Loucy (cell line): ENCODE data around the gene NUMBL.

Experiments
- H2AFZ ChIP-seq: fragments of 200-600 bp; sonication (generic); 2 replicates; pipeline ENCODE4 v1.6.0; 2016; ENCODE audit warnings: antibody characterized with exemption, mild to moderate bottlenecking, low read length, moderate library complexity
- H3F3A ChIP-seq: fragments of 200-600 bp; 2 replicates; pipeline ENCODE4 v1.6.0; 2016; ENCODE audit warnings: antibody characterized with exemption, low read depth, mild to moderate bottlenecking
- H3K27me3 ChIP-seq: fragments of 200-600 bp; sonication (generic); 2 replicates; pipeline ENCODE4 v1.6.1; 2014; ENCODE audit warnings: low read length, mild to moderate bottlenecking; ENCODE audit not compliant: insufficient read depth, poor library complexity, severe bottlenecking
- H3K36me3 ChIP-seq: fragments of 200-600 bp; sonication (generic); 2 replicates; pipeline ENCODE4 v1.6.1; 2016; ENCODE audit warnings: low read length; ENCODE audit not compliant: insufficient read depth
- H3K4me1 ChIP-seq: fragments of 200-600 bp; sonication (generic); 2 replicates; pipeline ENCODE4 v1.5.1; 2014; ENCODE audit warnings: low read length, mild to moderate bottlenecking; ENCODE audit not compliant: insufficient read depth, poor library complexity, severe bottlenecking
- H3K4me2 ChIP-seq: fragments of 200-600 bp; sonication (generic); 2 replicates; pipeline ENCODE4 v1.6.0; 2014; ENCODE audit warnings: antibody characterized with exemption, low read length, low read depth, mild to moderate bottlenecking; ENCODE audit not compliant: poor library complexity, severe bottlenecking
- H3K4me3 ChIP-seq: fragments of 200-600 bp; sonication (generic); 2 replicates; pipeline ENCODE4 v1.5.1; 2014; ENCODE audit warnings: low read length, mild to moderate bottlenecking, mixed read lengths; ENCODE audit not compliant: poor library complexity, severe bottlenecking
- H3K79me2 ChIP-seq: fragments of 200-600 bp; sonication (generic); 2 replicates; pipeline ENCODE4 v1.6.1; 2014; ENCODE audit warnings: low read length; ENCODE audit not compliant: insufficient read depth
- H3K9ac ChIP-seq: fragments of 200-600 bp; sonication (generic); 2 replicates; pipeline ENCODE4 v1.6.0; 2014; ENCODE audit warnings: mild to moderate bottlenecking, low read depth, low read length, moderate library complexity; ENCODE audit not compliant: poor library complexity, severe bottlenecking
- H3K9me2 ChIP-seq: fragments of 200-600 bp; sonication (generic); replicated peaks from 2 replicates; pipeline ENCODE4 v1.6.1; 2016; ENCODE audit warnings: low read depth, low read length, mixed read lengths
- H3K9me3 ChIP-seq: fragments of 200-600 bp; sonication (generic); 2 replicates; pipeline ENCODE4 v1.6.1; 2014; ENCODE audit warnings: mild to moderate bottlenecking, antibody characterized with exemption, low read length, low read depth; ENCODE audit not compliant: insufficient read depth
- H4K20me1 ChIP-seq: fragments of 200-600 bp; sonication (generic); 2 replicates; pipeline ENCODE4 v1.6.0; 2014; ENCODE audit warnings: antibody characterized with exemption, low read length, mild to moderate bottlenecking; ENCODE audit not compliant: insufficient read depth, poor library complexity, severe bottlenecking
- EZH2phosphoT487 ChIP-seq: fragments of 200-600 bp; IDR thresholded peaks from 2 replicates; pipeline ENCODE4 v1.6.1; 2018; ENCODE audit warnings: antibody characterized with exemption, mild to moderate bottlenecking, moderate library complexity, borderline replicate concordance
- TF ChIP-seq, protein P1 (sequence below): fragments of 200-600 bp; sonication (generic); conservative IDR thresholded peaks from 2 replicates; pipeline ENCODE4 v1.5.1; 2014; ENCODE audit warnings: mild to moderate bottlenecking, antibody characterized with exemption, low read length

The NUMBL gene

DNA sequence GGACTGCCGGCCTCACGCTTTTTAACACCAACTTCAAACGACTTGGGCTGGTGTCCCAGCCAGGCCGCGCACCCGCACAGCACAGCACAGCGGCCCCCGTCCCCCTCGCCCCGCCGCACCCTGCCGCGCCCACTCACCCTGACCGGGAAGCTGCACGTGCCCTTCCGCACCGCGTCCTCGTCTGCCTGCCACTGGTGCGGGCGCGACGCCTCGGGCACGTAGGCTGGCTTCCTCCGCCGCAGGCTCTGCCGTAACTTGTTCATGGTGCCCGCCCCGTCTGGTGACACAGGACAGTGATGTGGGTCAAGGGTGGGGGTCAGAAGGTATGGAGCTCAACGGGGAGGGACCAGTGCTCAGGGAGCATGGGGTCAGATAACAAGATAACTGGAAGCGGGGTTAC, 6.2 kb downstream of the NUMBL start:
- no peaks in the 10 kb centered on the region for H3K36me3 ChIP-seq
- no peaks in the 10 kb centered on the region for H3K79me2 ChIP-seq
- H3K4me1 ChIP-seq, result peaks cover 3% of the 10 kb centered on the region
- H3K27me3 ChIP-seq, result no peaks in the 10 kb centered on the region
- no peaks in the 10 kb centered on the region for H3F3A ChIP-seq
- H4K20me1 ChIP-seq, result no peaks in the 10 kb centered on the region
- no peaks in the 10 kb centered on the region for H3K9me2 ChIP-seq
- H2AFZ ChIP-seq, result no peak overlapping the region
- no peaks in the 10 kb centered on the region for H3K9me3 ChIP-seq
- TF ChIP-seq, protein P1, sequence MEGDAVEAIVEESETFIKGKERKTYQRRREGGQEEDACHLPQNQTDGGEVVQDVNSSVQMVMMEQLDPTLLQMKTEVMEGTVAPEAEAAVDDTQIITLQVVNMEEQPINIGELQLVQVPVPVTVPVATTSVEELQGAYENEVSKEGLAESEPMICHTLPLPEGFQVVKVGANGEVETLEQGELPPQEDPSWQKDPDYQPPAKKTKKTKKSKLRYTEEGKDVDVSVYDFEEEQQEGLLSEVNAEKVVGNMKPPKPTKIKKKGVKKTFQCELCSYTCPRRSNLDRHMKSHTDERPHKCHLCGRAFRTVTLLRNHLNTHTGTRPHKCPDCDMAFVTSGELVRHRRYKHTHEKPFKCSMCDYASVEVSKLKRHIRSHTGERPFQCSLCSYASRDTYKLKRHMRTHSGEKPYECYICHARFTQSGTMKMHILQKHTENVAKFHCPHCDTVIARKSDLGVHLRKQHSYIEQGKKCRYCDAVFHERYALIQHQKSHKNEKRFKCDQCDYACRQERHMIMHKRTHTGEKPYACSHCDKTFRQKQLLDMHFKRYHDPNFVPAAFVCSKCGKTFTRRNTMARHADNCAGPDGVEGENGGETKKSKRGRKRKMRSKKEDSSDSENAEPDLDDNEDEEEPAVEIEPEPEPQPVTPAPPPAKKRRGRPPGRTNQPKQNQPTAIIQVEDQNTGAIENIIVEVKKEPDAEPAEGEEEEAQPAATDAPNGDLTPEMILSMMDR, result no peak
- TF ChIP-seq EZH2phosphoT487, result no peak
- no peak overlapping the region for H3K9ac ChIP-seq
- H3K4me2 ChIP-seq, result no peak overlapping the region
- H3K4me3 ChIP-seq, result no peak overlapping the region

DNA sequence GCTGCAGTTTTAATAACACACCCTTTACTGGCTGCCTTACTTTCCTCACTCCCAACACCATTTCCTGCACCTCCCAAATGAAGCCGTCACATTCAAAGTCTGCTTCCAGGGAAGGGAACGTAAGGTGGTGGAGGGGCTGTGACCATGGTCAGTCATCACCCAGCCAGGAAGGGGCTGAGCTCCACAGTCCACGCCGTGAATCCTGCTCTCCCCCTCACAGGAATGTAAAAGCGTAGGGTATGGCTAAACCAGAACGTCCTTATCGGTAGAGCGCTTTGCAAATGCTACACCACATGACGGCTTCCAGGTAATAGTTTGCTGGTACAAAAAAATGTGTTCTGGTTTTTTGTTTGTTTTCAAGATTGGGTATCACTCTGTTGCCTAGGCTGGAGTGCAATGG, 7.0 kb downstream of the NUMBL start:
- H3K4me2 ChIP-seq, result no peak overlapping the region
- TF ChIP-seq EZH2phosphoT487, result no peak
- TF ChIP-seq, protein P1, result no peak
- no peak overlapping the region for H3K4me3 ChIP-seq
- no peaks in the 10 kb centered on the region for H3K4me1 ChIP-seq
- H4K20me1 ChIP-seq, result no peaks in the 10 kb centered on the region
- H2AFZ ChIP-seq, result no peak overlapping the region
- H3K9me3 ChIP-seq, result no peaks in the 10 kb centered on the region
- no peaks in the 10 kb centered on the region for H3K27me3 ChIP-seq
- H3K36me3 ChIP-seq, result no peaks in the 10 kb centered on the region
- no peaks in the 10 kb centered on the region for H3F3A ChIP-seq
- H3K9ac ChIP-seq, result no peak overlapping the region
- H3K79me2 ChIP-seq, result no peaks in the 10 kb centered on the region
- no peaks in the 10 kb centered on the region for H3K9me2 ChIP-seq

DNA sequence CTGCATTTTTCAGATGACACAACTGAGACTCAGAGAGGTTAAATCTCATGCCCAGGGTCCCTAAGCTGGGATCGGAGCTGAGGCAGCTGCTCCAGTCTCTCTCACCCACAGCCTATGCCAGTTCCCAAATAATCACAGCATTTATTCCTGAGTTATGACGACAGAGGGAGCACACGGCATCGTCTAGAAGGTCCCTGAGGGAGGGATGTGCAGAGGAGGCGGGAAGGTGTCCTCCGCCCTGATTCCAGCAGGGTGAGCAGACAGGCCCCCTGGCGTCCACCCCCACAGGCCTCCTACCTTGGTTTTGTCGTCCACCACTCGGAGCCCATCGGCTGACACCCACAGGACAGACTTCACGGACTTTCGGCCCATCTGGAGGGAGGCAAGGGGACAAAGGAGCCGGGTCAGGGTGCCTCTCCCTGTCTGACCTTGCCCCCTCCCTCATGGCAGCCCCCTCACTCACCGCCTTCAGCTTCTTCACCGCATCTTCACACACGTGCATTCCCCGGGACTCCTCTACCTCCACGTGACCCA, 8.0 kb downstream of the NUMBL start:
- H3K4me3 ChIP-seq, result no peak overlapping the region
- H3K4me2 ChIP-seq, result no peak overlapping the region
- H3F3A ChIP-seq, result no peaks in the 10 kb centered on the region
- H3K27me3 ChIP-seq, result no peaks in the 10 kb centered on the region
- no peaks in the 10 kb centered on the region for H3K36me3 ChIP-seq
- H3K9ac ChIP-seq, result no peak overlapping the region
- H4K20me1 ChIP-seq, result no peaks in the 10 kb centered on the region
- TF ChIP-seq, protein P1, result no peak
- TF ChIP-seq EZH2phosphoT487, result no peak
- no peak overlapping the region for H2AFZ ChIP-seq
- no peaks in the 10 kb centered on the region for H3K4me1 ChIP-seq
- no peaks in the 10 kb centered on the region for H3K9me2 ChIP-seq
- no peaks in the 10 kb centered on the region for H3K9me3 ChIP-seq
- no peaks in the 10 kb centered on the region for H3K79me2 ChIP-seq
